ENCODE results near the gene PVRIG. TPM values are rescaled to one million over a fixed set of nuclear protein-coding genes. Genes with fewer than 3 reads are reported as not detected.

Gene PVRIG
- total RNA-seq, result not detected in 2 replicates

DNA sequence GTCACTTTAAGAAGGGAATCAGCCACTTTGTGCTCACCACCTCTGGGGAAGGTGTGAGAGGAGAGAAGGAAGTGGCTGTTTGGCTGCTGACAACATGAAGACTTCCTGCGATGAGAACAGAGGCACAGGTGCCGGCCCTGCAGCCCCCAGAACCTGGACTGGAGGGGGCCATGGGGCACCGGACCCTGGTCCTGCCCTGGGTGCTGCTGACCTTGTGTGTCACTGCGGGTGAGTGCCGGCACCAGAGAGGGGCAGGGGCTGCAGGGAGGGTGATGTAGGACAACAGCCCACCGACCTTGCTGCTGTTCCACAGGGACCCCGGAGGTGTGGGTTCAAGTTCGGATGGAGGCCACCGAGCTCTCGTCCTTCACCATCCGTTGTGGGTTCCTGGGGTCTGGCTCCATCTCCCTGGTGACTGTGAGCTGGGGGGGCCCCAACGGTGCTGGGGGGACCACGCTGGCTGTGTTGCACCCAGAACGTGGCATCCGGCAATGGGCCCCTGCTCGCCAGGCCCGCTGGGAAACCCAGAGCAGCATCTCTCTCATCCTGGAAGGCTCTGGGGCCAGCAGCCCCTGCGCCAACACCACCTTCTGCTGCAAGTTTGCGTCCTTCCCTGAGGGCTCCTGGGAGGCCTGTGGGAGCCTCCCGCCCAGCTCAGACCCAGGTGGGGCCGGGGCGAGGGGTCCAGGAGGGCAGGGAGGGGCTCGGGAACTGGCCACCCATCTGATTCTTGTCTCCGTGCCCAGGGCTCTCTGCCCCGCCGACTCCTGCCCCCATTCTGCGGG is at the start of gene PVRIG:
PVRIG (plus strand) TSS at position 149 of the 785 bp plus-strand sequence; CDS start at position 171, 22 bp downstream.

DNA sequence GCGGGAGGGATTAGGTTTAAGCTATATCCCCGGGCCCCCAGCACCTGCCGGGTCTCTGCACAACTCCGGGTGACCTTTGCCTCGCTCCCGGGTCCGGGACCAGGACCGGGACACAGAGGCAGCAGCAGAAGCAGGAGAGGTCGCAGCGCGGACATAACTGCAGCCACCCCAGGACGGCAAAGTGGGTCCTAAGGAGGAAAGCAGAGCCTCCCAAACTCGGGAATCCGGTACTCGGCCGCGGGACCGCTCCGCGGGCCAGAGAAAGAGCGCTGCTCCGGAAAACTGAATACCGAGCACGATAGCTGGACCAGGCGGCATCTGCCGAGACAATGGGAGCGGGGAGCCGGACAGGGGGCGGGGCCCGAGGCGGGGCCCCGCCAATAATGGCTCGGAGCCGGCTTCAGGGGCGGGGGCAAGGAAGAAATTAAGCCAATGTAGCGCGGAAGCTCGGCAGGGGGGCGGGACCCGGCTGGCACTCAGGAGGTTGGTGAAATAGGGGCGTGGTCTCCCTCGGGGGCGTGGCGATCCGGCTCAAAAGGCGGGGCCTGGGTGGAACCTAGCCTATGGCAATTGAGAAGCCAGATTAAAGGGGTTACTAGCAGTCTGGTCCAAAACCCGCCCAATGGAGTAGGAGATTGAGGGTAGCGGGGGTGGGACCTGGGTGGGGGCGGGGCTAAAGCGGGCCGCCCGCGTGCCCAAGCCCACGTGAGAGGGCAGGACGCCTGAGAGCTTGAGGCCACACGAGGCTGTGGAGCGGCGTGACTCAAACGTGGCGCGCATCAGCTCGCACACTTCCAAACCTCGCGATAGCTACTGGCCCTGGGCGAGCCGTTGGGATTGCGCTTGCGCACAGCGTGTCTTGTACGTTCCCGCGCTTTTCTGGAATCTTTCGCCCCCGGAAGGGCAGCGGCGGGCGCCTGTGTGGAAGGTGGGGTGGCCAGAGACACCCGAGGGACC is 42.4 kb upstream of the PVRIG start, which contains the start of the genes GPC2 and STAG3:
GPC2 (minus strand) TSS at position 337 of the 957 bp plus-strand sequence; CDS start at position 155, 182 bp downstream.
STAG3 (plus strand) TSS at position 874 of the 957 bp plus-strand sequence. CDS start 2,639 bp downstream, outside the sequence.

Other genes starting within 250 kb of the PVRIG start
- not detected in 2 replicates for gene AZGP1, start 243.9 kb upstream of the PVRIG start, total RNA-seq
- gene ZKSCAN1, start 204.4 kb upstream of the PVRIG start, total RNA-seq, result 44.1 and 45.1 TPM in 2 replicates
- gene ZSCAN21, start 170.2 kb upstream of the PVRIG start, total RNA-seq, result 6.9 and 9.1 TPM in 2 replicates
- 38.5 and 46.6 TPM in 2 replicates for gene ZNF3, start 138.2 kb upstream of the PVRIG start, total RNA-seq
- gene COPS6, start 131.0 kb upstream of the PVRIG start, total RNA-seq, result 84.9 and 85.6 TPM in 2 replicates
- gene MCM7, start 118.6 kb upstream of the PVRIG start, total RNA-seq, result 70.6 and 98.1 TPM in 2 replicates
- gene AP4M1, start 118.3 kb upstream of the PVRIG start, total RNA-seq, result 20.8 and 21.2 TPM in 2 replicates
- 39.1 and 41.2 TPM in 2 replicates for gene TAF6, start 100.6 kb upstream of the PVRIG start, total RNA-seq
- gene CNPY4, start 100.3 kb upstream of the PVRIG start, total RNA-seq, result 28.1 and 28.4 TPM in 2 replicates
- gene MBLAC1, start 93.0 kb upstream of the PVRIG start, total RNA-seq, result 2.0 and 2.9 TPM in 2 replicates
- 91.1 and 93.3 TPM in 2 replicates for gene LAMTOR4, start 71.0 kb upstream of the PVRIG start, total RNA-seq
- 9.7 and 15.7 TPM in 2 replicates for gene TRAPPC14, start 61.2 kb upstream of the PVRIG start, total RNA-seq
- 0.96 and 0.98 TPM in 2 replicates for gene GAL3ST4, start 51.3 kb upstream of the PVRIG start, total RNA-seq
- gene GPC2, start 42.6 kb upstream of the PVRIG start, total RNA-seq, result 5.3 and 6.5 TPM in 2 replicates
- gene STAG3, start 42.0 kb upstream of the PVRIG start, total RNA-seq, result 0.48 and 2.0 TPM in 2 replicates
- not detected in 2 replicates for gene SPDYE3, start 87.8 kb downstream of the PVRIG start, total RNA-seq
- 15.7 and 24.2 TPM in 2 replicates for gene PILRB, start 138.2 kb downstream of the PVRIG start, total RNA-seq
- 0.38 and 0.65 TPM in 2 replicates for gene PILRA, start 153.5 kb downstream of the PVRIG start, total RNA-seq
- gene ZCWPW1, start 208.8 kb downstream of the PVRIG start, total RNA-seq, result 0.29 and 0.98 TPM in 2 replicates
- gene MEPCE, start 209.9 kb downstream of the PVRIG start, total RNA-seq, result 43.3 and 59.4 TPM in 2 replicates
- gene PPP1R35, start 216.5 kb downstream of the PVRIG start, total RNA-seq, result 10.6 and 21.9 TPM in 2 replicates
- gene SPACDR, start 244.3 kb downstream of the PVRIG start, total RNA-seq, result 0.33 and 0.48 TPM in 2 replicates